ENCODE measurements around the gene MRPL36. TPM values are rescaled to one million over a fixed set of nuclear protein-coding genes. Genes with fewer than 3 reads are reported as not detected.
A peak's percentile ranks its signal among the peaks of the same experiment; 100 is the strongest.

The MRPL36 gene
- total RNA-seq, 1 donor from 2014 or later, result 25.1 TPM

- intact Hi-C loops (cut with DNase I), result no loop called here
- Histone ChIP-seq H3K27me3 (ENCODE audit: low read depth) (no peaks in the 10 kb centered on the region), H3K27ac (no peak overlapping the region), H3K36me3 (peaks cover 19% of the 10 kb centered on the region), H3K4me1 (peaks cover 10% of the 10 kb centered on the region), H3K4me3 (no peak overlapping the region), H3K9me3 (no peaks in the 10 kb centered on the region)
- TF ChIP-seq, protein P1, sequence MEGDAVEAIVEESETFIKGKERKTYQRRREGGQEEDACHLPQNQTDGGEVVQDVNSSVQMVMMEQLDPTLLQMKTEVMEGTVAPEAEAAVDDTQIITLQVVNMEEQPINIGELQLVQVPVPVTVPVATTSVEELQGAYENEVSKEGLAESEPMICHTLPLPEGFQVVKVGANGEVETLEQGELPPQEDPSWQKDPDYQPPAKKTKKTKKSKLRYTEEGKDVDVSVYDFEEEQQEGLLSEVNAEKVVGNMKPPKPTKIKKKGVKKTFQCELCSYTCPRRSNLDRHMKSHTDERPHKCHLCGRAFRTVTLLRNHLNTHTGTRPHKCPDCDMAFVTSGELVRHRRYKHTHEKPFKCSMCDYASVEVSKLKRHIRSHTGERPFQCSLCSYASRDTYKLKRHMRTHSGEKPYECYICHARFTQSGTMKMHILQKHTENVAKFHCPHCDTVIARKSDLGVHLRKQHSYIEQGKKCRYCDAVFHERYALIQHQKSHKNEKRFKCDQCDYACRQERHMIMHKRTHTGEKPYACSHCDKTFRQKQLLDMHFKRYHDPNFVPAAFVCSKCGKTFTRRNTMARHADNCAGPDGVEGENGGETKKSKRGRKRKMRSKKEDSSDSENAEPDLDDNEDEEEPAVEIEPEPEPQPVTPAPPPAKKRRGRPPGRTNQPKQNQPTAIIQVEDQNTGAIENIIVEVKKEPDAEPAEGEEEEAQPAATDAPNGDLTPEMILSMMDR (IDR thresholded peaks at IDR 0.05), result no peak
- ATAC-seq (no peak), DNase-seq (no peak)
Measured at GRCh38 chr5:1795506-1795905, 4.1 kb downstream of the MRPL36 start.

GRCh38 chr5:1794901-1795290, 4.7 kb downstream of the MRPL36 start:
- H3K9me3 ChIP-seq, result no peaks in the 10 kb centered on the region
- H3K27me3 ChIP-seq (ENCODE audit: low read depth), result no peaks in the 10 kb centered on the region
- TF ChIP-seq, protein P1 (IDR thresholded peaks at IDR 0.05), result no peak
- H3K4me3 ChIP-seq, result no peak overlapping the region
- DNase-seq (no peak), ATAC-seq (no peak)
- H3K4me1 ChIP-seq, result peaks cover 16% of the 10 kb centered on the region
- H3K36me3 ChIP-seq, result peaks cover 19% of the 10 kb centered on the region
- H3K27ac ChIP-seq, result no peak overlapping the region
- intact Hi-C loops (cut with DNase I), result no loop called here

- no peak for DNase-seq
- no peak overlapping the region for H3K27ac ChIP-seq
Measured at GRCh38 chr5:1793966-1794900, 5.4 kb downstream of the MRPL36 start.

GRCh38 chr5:1793301-1793740, 6.3 kb downstream of the MRPL36 start:
- H3K36me3 ChIP-seq, result peaks cover 16% of the 10 kb centered on the region
- intact Hi-C loops (cut with DNase I), result no loop called here
- H3K9me3 ChIP-seq, result no peaks in the 10 kb centered on the region
- peaks cover 10% of the 10 kb centered on the region for H3K4me1 ChIP-seq
- no peak for ATAC-seq
- TF ChIP-seq, protein P1 (IDR thresholded peaks at IDR 0.05), result no peak
- peak overlapping the region; percentile 5 for H3K4me3 ChIP-seq
- DNase-seq, result no peak
- no peaks in the 10 kb centered on the region for H3K27me3 ChIP-seq (ENCODE audit: low read depth)
- peak overlapping the region; percentile 7 for H3K27ac ChIP-seq

More at GRCh38 chr5:1793966-1794900, 5.4 kb downstream of the MRPL36 start:
- Histone ChIP-seq H3K36me3 (peaks cover 19% of the 10 kb centered on the region), H3K9me3 (no peaks in the 10 kb centered on the region), H3K4me3 (no peak overlapping the region), H3K27me3 (ENCODE audit: low read depth) (no peaks in the 10 kb centered on the region), H3K4me1 (peaks cover 18% of the 10 kb centered on the region)
- intact Hi-C loops (cut with DNase I), result no loop called here
- no peak for ATAC-seq
- TF ChIP-seq, protein P1 (IDR thresholded peaks at IDR 0.05), result no peak

- Histone ChIP-seq H3K4me1 (peaks cover 10% of the 10 kb centered on the region), H3K27me3 (ENCODE audit: low read depth) (no peaks in the 10 kb centered on the region), H3K27ac (peak overlapping the region; percentile 7), H3K36me3 (peaks cover 11% of the 10 kb centered on the region), H3K4me3 (no peak overlapping the region), H3K9me3 (no peaks in the 10 kb centered on the region)
- ATAC-seq, result peak; percentile 30 to 49
- intact Hi-C loops (cut with DNase I), result no loop called here
- no peak for DNase-seq
- TF ChIP-seq, protein P1 (IDR thresholded peaks at IDR 0.05), result no peak
Measured at GRCh38 chr5:1792842-1793266, 6.8 kb downstream of the MRPL36 start.

All from lower lobe of right lung (tissue), 2 donors.